GM12892 (cell line): ENCODE results near the gene LRMDA.

Experiments used
- POLR2AphosphoS5 ChIP-seq: IDR thresholded peaks from 2 replicates; pipeline ENCODE4 v1.6.1; 2011; ENCODE audit warnings: low read depth, low read length, control low read depth
- TAF1 ChIP-seq: IDR thresholded peaks from 2 replicates; pipeline ENCODE4 v1.6.1; 2011; ENCODE audit warnings: low read depth, mild to moderate bottlenecking, control low read depth, low read length, borderline replicate concordance

DNA sequence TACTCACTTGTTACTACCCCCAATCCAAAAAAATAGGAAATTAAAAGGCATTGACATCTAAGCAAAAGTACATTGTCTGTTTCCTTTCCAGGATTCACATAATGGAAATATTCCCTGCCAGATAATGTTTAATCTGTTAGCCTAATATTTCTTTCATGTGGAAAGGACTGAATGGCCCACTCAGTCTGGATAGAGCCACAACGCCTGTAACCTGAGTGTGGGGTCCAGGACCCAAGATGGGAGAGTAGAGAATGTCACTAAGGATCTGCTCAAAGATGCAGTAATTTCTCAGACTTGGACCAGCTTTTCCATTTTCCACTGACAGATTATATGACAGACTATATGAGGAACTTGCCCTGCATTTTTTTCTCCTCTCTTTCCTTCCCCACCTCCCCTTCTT lies 1117.3 kb downstream of the LRMDA start:
- TF ChIP-seq TAF1, result no peak
- no peak for TF ChIP-seq POLR2AphosphoS5
